ENCODE results near the gene HMCN2. TPM values are rescaled to one million over a fixed set of nuclear protein-coding genes. Genes with fewer than 3 reads are reported as not detected.
A peak's percentile ranks its signal among the peaks of the same experiment; 100 is the strongest.

Gene HMCN2
- total and polyA plus RNA-seq, 8 donors: 0.31 to 3.9 (median 0.68) TPM

DNA sequence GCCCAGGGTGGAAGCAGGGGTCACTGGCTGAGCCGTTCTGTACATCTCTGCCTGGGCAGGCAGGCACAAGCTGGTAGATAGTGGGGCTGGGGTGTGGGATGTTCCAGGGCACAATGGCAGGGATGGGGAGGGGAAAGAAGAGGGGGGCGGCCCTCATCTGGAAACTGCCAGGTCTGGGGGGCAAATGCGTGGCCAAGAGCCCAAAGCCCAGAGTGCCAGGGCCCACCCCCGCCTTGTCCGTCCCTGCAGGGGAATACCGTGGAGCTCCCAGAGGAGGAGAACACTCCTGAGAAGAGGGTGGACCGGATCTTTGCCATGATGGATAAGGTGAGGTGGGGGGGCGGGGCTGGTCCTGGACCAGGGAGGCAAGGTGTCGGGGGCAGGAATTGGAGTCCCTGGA lies 42.7 kb upstream of the HMCN2 start:
- DNase-seq (peak in 1 of 4 donors; percentile 53), ATAC-seq (no peak)
- no peaks in the 10 kb centered on the region for H3K36me3 ChIP-seq
- no peak overlapping the region for H3K4me3 ChIP-seq
- intact Hi-C loops (cut with DNase I): no loop called here
- H3K4me1 ChIP-seq: no peaks in the 10 kb centered on the region
- no peak overlapping the region for H3K27ac ChIP-seq
- H3K9me3 ChIP-seq: peaks cover 0 to 9% of the 10 kb centered on the region in 2 donors
- TF ChIP-seq, protein P1, sequence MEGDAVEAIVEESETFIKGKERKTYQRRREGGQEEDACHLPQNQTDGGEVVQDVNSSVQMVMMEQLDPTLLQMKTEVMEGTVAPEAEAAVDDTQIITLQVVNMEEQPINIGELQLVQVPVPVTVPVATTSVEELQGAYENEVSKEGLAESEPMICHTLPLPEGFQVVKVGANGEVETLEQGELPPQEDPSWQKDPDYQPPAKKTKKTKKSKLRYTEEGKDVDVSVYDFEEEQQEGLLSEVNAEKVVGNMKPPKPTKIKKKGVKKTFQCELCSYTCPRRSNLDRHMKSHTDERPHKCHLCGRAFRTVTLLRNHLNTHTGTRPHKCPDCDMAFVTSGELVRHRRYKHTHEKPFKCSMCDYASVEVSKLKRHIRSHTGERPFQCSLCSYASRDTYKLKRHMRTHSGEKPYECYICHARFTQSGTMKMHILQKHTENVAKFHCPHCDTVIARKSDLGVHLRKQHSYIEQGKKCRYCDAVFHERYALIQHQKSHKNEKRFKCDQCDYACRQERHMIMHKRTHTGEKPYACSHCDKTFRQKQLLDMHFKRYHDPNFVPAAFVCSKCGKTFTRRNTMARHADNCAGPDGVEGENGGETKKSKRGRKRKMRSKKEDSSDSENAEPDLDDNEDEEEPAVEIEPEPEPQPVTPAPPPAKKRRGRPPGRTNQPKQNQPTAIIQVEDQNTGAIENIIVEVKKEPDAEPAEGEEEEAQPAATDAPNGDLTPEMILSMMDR (IDR thresholded peaks at IDR 0.05): no peak
- no peaks in the 10 kb centered on the region for H3K27me3 ChIP-seq

DNA sequence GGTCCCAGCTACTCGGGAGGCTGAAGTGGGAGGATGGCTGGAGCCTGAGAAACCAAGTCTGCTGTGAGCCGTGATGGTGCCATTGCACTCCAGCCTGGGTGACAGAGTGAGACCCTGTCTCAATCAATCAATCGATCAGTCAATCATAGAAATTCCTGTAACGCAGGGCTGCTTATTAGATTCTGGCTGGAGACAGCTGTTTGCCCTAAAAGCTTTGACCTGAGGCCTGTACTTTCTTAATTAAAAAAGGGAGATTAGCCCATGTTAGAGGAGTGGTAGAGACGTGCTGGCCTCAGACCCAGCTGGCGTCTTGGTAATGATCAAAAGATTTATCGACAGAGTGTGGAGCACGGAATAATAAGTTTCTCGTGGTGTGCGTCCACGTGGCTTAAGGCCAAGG lies 40.5 kb upstream of the HMCN2 start:
- TF ChIP-seq, protein P1 (IDR thresholded peaks at IDR 0.05): no peak
- no peaks in the 10 kb centered on the region for H3K27me3 ChIP-seq
- intact Hi-C loops (cut with DNase I): no loop called here
- no peaks in the 10 kb centered on the region for H3K4me1 ChIP-seq
- H3K4me3 ChIP-seq: no peak overlapping the region
- ATAC-seq (no peak), DNase-seq (no peak)
- no peak overlapping the region for H3K27ac ChIP-seq
- H3K36me3 ChIP-seq: no peaks in the 10 kb centered on the region
- peaks cover 0 to 16% of the 10 kb centered on the region in 2 donors for H3K9me3 ChIP-seq

DNA sequence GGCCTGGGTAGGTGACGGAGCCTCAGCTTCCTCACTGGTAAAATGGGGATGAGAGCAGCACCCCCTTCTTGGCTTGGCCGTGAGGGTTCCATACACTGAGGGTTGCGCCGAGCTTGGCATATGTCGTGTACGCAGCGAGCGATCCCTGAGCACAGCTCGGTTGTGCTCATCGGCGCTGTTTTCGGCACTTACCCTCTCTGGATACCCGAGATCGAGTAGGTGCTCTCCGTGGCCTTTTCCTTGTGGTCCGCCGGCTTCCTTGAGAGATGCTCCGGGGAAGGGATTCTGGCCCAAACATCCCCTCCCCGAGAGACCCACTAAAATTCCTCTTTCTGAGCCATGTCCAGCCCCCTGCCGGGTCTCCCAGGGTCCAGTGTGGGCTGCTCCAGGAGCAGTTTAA lies 40.0 kb upstream of the HMCN2 start:
- no peaks in the 10 kb centered on the region for H3K27me3 ChIP-seq
- ATAC-seq: no peak
- no peaks in the 10 kb centered on the region for H3K4me1 ChIP-seq
- TF ChIP-seq, protein P1 (IDR thresholded peaks at IDR 0.05): no peak
- intact Hi-C loops (cut with DNase I): no loop called here
- H3K27ac ChIP-seq: no peak overlapping the region
- no peak for DNase-seq
- H3K4me3 ChIP-seq: no peak overlapping the region
- no peaks in the 10 kb centered on the region for H3K36me3 ChIP-seq
- peaks cover 0 to 16% of the 10 kb centered on the region in 2 donors for H3K9me3 ChIP-seq

DNA sequence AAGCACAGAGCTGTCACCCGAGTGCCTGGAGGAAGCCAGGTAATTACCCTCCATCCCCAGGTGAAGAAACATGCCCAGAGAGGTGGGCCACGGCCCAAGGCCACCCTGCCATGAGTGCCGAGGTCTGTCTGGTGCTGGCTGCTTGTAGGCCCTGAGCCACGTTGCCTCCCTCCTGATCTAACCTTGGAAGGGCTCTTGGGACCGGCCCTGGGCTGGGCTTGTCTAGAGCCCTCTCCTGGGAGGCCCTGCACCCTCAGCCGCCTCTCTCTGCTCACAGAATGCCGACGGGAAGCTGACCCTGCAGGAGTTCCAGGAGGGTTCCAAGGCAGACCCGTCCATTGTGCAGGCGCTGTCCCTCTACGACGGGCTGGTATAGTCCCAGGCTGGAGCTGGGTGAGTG lies 39.4 kb upstream of the HMCN2 start:
- H3K27ac ChIP-seq: no peak overlapping the region
- no peaks in the 10 kb centered on the region for H3K27me3 ChIP-seq
- TF ChIP-seq, protein P1 (IDR thresholded peaks at IDR 0.05): no peak
- no peak overlapping the region for H3K4me3 ChIP-seq
- peaks cover 0 to 16% of the 10 kb centered on the region in 2 donors for H3K9me3 ChIP-seq
- intact Hi-C loops (cut with DNase I): no loop called here
- H3K4me1 ChIP-seq: no peaks in the 10 kb centered on the region
- DNase-seq (no peak), ATAC-seq (no peak)
- no peaks in the 10 kb centered on the region for H3K36me3 ChIP-seq

DNA sequence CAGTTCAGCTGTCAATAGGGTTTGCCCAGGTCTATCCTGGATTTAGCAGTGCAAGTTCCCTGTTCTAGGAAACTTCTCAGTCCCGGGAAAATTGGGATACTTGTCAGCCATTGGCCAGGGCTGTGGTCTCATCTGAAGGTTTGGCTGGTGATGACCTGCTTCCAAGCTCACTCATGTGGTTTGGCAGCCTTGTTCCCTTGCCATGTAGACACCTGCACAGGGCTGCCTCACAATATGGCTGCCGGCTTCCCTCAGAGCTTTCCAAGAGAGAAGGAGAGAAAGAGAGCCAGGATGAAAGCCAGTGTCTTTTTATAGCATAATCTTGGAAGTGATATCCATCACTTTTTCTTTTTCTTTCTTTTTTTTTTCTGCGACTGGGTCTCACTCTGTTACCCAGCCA lies 37.7 kb upstream of the HMCN2 start:
- DNase-seq: no peak
- ATAC-seq: no peak
- TF ChIP-seq, protein P1 (IDR thresholded peaks at IDR 0.05): no peak
- Histone ChIP-seq H3K27me3 (no peaks in the 10 kb centered on the region), H3K36me3 (no peaks in the 10 kb centered on the region), H3K4me3 (no peak overlapping the region), H3K27ac (no peak overlapping the region), H3K9me3 (peaks cover 0 to 16% of the 10 kb centered on the region in 2 donors), H3K4me1 (no peaks in the 10 kb centered on the region)
- intact Hi-C loops (cut with DNase I): no loop called here

Measured in left lung (tissue), 10 donors.